GM10248 (cell line): ENCODE results near the gene CSMD2.

ENCODE experiments used
- CTCF ChIA-PET: fragments of 300-600 bp; sonication (Branson Sonifier 250); formaldehyde crosslinking; extraction: SDS; loops from one replicate; lab custom pipeline; 2021; ENCODE audit warnings: antibody characterized with exemption; lab: Yijun Ruan, JAX
- POLR2A ChIA-PET: fragments of 350-650 bp; sonication (Branson Sonifier 250); formaldehyde crosslinking; extraction: SDS; loops from one replicate; lab custom pipeline; 2020; ENCODE audit warnings: antibody characterized with exemption; lab: Yijun Ruan, JAX
- DNase-seq: peaks from one replicate; pipeline ENCODE4 v3.0.0; 2012; ENCODE audit errors: extremely low spot score
- CTCF ChIP-seq: IDR thresholded peaks from 2 replicates; pipeline ENCODE4 v1.5.1; 2012; ENCODE audit warnings: mild to moderate bottlenecking, low read depth; ENCODE audit errors: extremely low read depth, missing control alignments, control extremely low read depth

CSMD2 gene

GRCh38 chr1:34164771-34165391, at the start of gene CSMD2:
CSMD2 (minus strand) TSS chr1:34165230; CDS start chr1:34165097, 133 bp downstream.
- CTCF ChIA-PET = no interaction called here
- TF ChIP-seq CTCF = no peak
- POLR2A ChIA-PET = no interaction called here
- no peak for DNase-seq

GRCh38 chr1:34213956-34214355, 48.9 kb upstream of the CSMD2 start:
- ChIA-PET CTCF (no interaction called here), POLR2A (no interaction called here)
- DNase-seq = no peak
- TF ChIP-seq CTCF = no peak

GRCh38 chr1:34212673-34213072, 47.6 kb upstream of the CSMD2 start:
- TF ChIP-seq CTCF = no peak
- ChIA-PET CTCF (no interaction called here), POLR2A (no interaction called here)
- no peak for DNase-seq

GRCh38 chr1:34199927-34200326, 34.9 kb upstream of the CSMD2 start:
- POLR2A ChIA-PET = no interaction called here
- CTCF ChIA-PET = interaction anchor here (1.5 kb wide), 1 partner anchor 11 kb away, joined by 4 read pairs; no protein-coding TSS in a partner anchor
- no peak for TF ChIP-seq CTCF
- DNase-seq = no peak

- TF ChIP-seq CTCF = no peak
- no peak for DNase-seq
- POLR2A ChIA-PET = no interaction called here
- CTCF ChIA-PET = no interaction called here
Observed at GRCh38 chr1:34192621-34193020, 27.6 kb upstream of the CSMD2 start.

- no peak for TF ChIP-seq CTCF
- DNase-seq = no peak
- ChIA-PET CTCF (interaction anchor here (1.0 to 1.1 kb wide), 2 partner anchors 12 to 28 kb away, joined by 3 to 4 read pairs; no protein-coding TSS in a partner anchor), POLR2A (no interaction called here)
Observed at GRCh38 chr1:34190692-34191091, 25.7 kb upstream of the CSMD2 start.

- ChIA-PET POLR2A (no interaction called here), CTCF (no interaction called here)
- DNase-seq = no peak
- no peak for TF ChIP-seq CTCF
Observed at GRCh38 chr1:34188985-34189384, 24.0 kb upstream of the CSMD2 start.
